Astrocyte of the hippocampus (primary cell): ENCODE data around the gene IFT22.
"Not testable (repeated sequence)": the region's sequence is repeated elsewhere in the genome, so short reads cannot be mapped to it uniquely, and the experiment has no call there.

Experiments used
- DNase-seq: peaks from one replicate; pipeline ENCODE4 v3.0.0; 2011; ENCODE audit warnings: low read depth, low spot score

IFT22 gene

DNA sequence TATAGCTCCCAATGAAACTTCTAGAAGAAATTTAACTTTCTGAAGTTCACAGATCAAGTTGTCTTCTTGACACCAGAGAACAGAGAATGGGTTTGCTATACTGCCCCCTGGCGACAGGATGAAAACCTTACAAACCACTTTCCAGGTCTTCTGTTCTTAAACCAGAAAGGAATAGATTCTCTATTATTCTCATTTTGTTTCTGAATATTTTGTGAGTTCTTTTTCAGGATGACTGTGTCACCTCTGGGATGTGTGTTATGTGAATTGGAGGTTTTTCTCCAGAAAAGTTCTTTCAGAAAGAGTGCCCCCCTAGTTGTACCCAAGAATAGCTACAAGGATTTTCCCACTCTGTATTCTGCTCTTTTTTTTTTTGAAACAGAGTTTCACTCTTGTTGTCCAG is 6.3 kb downstream of the IFT22 start:
- DNase-seq: peak; percentile 58

DNA sequence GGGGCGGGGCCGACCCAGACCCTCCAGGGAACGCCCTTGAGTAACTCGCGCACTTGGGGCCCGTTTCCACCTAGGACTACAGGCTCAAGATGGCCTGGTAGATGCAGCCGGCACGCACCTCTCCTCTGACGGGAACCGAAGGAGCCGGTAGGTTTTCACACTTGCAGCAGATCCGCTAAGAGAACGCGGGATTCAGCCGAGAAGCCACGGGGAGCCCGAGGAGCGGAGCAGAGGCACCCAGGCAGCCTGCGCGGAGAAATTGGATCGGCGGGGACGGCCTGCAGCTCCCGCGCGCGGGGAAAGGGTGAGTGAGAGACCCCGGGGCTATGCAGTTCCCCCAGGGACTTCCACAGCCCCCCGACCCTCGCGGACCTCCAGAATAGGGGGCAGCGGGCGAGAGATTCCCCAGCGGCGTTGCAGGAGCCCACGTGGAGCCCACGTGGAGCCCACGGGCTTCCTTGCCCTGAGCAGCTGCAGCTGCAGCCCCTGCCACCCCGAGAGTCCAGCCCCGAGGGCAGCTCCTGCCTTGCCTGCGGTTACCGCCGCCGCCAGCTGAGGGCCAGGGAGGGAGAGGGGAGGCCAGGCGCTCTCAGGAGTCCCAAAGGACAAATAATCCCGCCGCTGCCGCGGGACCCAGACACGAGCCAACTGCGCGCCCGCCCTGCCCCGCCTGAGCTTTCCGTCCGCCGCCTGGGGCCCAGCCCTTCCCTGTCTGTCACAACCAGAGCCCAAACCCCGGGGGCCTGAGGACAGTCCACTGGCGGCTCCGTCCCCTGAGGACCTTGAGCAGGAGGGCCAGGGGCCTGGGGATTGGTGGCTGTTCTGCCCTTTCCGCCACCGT is 13.1 kb downstream of the IFT22 start:
- DNase-seq: peak; percentile 62

DNA sequence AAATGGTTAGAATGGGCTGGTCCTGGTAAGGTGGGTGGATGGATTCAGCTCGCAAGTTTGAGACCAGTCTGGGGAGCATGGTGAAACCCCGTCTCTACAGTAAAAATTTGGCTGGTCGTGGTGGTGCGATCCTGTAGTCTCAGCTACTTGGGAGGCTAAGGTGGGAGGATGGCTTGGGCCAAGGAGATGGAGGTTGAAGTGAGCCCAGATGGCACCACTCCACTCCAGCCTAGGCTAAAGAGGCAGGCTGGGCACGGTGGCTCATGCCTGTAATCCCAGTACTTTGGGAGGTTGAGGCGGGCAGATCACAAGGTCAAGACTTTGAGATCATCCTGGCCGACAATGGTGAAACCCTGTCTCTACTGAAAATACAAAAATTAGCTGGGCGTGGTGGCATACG is 15.3 kb downstream of the IFT22 start:
- no peak for DNase-seq

DNA sequence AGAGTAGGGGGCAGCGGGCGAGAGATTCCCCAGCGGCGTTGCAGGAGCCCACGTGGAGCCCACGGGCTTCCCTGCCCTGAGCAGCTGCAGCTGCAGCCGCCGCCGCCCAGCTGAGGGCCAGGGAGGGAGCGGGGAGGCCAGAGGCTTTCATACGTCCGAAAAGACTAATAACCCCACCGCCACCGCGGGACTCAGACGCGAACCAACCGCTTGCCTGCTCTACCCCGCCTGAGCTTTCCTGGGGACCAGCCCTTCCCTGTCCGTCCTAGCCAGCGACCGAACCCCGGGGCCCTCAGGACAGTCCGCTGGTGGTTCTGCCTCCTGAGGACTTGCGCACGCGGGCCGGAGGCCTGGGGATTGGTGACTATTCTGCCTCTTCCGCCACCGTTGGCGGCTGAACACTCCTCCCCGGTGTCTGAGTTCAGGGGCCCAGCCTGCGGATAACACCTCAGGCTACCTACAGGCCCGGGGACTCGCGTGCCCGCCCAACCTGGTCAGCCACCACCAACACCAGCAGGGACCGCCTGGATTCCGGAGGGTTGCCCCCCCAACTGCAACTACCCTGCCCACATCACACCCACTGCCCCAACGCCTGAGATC is 18.4 kb downstream of the IFT22 start:
- peak; percentile 7 for DNase-seq

DNA sequence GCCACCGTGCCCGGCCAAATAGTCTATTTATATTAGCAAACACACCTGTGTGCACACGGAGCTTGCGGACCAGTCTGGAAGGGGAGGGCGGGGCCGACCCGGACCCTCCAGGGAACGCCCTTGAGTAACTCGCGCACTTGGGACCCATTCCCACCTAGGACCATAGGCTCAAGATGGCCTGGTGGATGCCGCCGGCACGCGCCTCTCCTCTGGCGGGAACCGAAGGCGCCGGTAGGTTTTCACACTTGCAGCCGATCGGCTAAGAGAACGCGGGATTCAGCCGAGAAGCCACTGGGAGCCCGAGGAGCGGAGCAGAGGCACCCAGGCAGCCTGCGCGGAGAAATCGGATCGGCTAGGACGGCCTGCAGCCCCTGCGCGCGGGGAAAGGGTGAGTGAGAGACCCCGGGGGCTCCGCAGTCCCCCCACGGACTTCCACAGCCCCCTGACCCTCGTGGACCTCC is 18.9 kb downstream of the IFT22 start:
- DNase-seq: peak; percentile 17

DNA sequence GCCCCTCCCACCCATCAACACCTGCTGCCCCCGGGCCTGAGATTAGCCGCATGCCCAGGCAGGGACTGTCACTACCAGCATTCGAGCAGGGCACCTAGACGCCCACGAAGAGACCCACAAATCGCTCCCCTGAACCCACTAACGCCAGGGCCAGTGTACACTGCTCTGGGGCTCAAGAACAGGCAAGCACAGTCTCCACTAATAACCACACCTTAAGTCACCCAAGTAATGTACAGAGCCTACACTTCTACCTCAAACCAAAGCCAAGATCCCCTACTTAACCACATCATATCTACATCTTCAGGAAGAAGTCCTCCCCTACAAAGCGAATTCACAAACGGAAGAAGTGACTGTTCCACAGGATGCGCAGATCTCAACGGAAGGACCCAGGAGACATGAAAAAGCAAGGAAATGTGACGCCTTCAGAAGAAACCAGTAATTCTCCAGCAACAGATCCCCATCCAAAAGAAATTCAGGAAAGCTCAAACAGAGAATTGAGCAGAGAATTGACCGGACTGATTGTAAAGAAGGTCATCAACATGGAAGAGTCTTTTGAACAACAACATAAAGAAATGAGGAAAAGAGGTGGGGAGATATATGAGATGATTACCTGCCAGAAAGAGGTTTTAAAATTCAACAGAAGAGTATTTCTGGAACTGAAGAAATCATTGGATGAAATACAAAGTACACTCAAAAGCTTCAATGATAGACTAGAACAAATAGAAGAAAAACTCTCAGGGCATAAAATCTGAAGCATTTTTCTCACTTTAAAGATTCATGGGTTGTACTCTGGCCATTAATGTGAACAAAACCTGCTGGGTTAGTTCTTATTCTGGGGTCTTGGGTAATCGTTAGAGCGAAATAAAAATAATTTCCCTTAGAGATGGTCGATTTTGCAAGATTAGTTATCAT is 20.9 kb downstream of the IFT22 start:
- DNase-seq: no peak

DNA sequence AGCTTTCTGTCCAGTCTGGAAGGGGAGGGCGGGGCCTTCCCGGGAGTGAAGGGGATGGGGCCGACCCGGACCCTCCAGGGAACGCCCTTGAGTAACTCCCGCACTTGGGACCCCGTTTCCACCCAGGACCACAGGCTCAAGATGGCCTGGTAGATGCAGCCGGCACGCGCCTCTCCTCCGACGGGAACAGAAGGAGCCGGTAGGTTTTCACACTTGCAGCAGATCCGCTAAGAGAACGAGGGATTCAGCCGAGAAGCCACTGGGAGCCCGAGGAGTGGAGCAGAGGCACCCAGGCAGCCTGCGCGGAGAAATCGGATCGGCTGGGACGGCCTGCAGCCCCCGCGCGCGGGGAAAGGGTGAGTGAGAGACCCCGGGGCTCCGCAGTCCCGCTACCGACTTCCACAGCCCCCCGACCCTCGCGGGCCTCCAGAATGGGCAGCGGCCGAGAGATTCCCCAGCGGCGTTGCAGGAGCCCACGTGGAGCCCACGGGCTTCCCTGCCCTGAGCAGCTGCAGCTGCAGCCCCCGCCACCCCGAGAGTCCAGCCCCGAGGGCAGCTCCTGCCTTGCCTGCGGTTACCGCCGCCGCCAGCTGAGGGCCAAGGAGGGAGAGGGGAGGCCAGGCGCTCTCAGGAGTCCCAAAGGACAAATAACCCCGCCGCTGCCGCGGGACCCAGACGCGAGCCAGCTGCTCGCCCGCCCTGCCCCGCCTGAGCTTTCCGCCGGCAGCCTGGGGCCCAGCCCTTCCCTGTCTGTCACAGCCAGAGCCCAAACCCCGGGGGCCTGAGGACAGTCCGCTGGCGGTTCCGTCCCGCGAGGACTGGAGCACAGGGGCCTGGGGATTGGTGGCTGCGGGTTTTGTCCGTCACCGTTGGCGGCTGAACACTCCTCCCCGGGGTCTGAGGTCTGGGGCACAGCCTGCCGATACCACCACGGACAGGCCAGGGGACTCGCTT is 21.8 kb downstream of the IFT22 start:
- DNase-seq: no peak

DNA sequence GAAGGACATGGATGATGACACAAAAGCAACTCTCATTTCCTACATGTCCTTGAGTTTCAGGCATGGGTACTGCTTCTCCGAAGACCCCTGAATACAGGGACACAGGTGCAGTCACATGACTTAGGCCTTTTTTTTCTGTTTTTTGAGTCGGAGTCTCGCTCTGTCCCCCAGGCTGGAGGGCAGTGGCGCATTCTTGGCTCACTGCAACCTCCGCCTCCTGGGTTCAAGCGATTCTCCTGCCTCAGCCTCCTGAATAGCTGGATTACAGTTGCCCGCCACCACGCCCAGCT is 26.8 kb downstream of the IFT22 start:
- DNase-seq: no peak

DNA sequence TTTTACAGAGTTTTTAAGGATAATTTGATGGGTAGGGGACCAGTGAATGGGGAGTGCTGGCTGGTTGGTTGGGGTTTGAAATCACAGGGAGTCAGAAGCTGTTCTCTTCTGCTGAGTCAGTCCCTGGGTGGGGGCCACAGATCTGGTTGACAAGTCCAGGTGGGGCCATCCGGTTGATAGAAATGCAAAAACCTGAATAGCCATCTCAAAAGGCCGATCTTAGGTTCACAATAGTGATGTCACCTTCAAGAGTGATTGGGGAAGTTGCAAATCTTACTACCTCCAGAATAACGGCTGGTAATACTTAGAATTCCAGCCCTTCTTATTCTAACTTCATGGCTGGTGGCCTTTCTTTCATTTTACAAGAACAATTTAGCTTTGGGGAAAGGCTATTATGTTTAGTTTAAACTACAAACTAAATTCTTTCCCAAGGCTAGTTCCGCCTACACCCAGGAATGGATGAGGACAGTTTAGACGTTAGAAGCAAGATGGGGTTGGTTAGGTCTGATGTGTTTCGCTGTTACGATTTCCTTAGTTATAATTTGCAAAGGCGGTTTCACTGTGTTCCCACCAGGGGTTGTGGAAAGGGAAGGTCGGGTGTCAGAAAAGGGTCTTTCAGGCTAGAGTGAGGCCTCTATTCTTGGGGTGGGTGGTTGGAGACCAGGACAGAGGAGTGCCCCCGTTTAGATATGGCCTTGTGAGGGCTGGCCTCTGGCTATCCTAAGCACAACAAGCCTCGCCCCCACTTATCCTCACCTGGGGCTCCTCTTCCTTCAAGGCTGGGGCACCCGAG is 27.4 kb downstream of the IFT22 start:
- no peak for DNase-seq

DNA sequence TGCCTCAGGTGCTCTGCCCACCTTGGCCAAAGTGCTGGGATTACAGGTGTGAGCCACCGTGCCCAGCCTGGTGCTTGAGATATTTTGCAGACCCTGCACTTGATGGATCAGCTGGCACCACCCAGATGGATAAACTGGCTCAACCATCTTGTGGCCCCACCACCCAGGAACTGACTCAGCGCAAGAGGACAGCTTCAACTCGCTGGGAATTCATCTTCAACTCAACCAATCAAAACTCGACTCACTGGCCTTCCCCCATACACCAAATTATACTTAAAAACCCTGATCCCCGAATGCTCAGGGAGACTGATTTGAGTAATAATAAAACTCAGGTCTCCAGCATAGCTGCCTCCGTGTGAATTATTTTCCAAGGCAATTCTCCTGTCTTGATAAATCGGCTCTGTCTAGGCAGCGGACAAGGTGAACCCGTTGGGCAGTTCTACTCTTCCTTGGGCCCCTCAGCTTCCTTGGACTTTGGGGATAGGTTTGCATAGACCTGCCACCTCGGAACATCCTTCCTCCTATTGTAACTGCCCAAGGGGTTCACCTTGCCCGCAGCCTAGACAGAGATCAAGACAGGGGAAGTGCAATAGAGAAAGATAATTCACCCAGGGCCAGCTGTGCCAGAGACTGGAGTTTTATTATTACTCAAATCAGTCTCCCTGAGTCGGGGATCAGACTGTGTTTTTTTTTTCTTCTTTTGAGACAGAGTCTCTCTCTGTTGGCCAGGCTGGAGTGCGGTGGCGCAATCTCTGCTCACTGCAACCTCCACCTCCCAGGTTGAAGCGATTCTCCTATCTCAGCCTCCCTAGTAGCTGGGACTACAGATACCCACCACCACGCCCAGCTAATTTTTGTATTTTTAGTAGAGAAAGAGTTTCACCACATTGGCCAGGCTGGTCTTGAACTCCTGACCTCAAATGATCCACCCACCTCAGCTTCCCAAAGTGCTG is 28.3 kb downstream of the IFT22 start:
- DNase-seq: not testable (repeated sequence)

DNA sequence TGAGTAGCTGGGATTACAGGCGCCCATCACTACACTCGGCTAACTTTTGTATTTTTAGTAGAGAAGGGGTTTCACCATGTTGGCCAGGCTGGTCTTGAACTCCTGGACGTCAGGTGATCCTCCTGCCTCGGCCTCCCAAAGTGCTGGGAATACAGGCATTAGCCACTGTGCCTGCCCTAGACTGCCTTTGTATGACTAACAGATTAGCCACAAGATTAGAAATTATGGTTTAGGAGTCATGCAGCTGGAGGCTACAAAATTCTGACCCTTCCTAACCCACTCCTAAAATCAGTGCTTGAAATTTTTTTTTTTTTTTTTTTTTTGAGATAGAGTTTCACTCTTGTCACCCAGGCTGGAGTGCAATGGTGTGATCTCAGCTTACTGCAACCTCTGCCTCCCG is 29.0 kb downstream of the IFT22 start:
- not testable (repeated sequence) for DNase-seq

DNA sequence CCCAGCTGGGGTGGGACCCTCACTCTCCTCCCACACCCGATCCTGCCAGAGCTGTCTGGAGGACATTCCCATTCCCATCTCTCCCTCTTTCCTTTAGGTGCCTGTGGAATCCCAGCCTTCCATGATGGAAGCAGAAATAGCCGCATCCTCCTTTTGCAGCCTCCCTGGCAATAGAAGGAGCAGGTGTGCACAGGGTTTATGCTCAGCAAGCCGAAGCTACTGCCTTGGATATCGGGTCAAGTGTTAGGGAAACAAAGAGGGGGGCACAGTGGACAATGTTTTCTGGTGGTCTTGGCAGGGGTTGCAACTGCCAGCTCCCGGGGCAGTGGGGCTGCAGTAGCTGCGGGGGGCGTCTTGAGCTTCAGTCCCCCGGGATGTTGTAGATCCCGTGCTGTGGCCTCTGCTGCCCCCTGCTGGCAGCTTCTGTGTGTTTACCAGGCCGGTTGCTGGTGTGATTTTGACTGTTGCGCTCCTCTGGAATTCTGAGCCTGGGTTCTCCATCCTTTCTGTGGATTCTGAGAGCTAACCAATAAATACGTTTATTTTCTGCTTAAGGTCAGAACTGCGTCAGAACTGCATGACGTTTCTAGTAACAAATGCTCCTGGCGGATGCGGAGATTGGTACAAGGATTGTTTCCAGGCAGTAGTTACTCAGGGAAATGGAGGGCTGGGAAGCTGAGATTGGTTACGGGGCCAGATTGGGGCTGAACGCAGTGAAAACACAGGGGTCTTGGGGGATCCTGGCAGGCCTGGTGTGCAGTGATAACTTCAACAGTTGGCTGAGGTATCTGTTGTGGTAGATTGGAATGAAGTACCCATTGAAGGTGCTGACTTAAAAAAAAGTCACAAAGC is 31.2 kb downstream of the IFT22 start:
- DNase-seq: peak; percentile 45

DNA sequence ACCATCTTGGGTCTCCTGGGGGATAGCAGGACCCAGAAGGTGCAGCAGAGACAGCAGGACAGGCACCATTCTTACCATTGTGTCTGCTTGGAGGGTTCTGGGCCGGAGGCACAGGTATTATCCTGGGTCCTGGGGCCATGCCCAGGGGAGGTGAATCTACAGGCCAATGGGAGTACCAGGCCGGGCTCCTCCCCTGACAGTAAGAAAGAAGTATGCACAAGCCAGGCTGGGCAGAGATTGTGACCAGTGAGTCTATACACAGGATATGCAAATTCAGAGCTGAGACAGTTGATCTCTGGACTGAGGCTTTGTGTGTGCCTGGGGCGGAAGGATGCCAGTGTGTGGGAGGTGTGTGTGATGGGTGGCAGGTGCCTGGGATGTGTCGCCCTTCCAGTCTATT is 31.9 kb downstream of the IFT22 start:
- DNase-seq: not testable (repeated sequence)

DNA sequence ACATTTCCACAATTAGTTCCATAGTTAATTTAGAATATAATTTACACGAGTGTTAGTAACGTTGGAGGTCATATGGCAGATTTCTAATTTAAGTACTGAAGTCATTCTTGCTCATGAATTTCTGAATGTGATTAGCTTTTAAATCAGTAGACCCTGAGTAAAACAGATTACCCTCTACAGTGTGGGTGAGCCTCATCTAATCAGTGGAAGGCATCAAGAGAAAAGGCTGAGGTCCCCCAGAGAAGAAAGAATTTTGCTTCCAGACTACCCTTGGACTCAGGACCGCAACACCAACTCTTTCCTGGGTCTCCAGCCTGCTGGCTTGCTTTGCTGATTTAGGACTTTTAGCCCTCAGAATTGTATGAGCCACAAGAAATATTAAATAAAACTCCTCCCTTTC is 33.2 kb downstream of the IFT22 start:
- no peak for DNase-seq

DNA sequence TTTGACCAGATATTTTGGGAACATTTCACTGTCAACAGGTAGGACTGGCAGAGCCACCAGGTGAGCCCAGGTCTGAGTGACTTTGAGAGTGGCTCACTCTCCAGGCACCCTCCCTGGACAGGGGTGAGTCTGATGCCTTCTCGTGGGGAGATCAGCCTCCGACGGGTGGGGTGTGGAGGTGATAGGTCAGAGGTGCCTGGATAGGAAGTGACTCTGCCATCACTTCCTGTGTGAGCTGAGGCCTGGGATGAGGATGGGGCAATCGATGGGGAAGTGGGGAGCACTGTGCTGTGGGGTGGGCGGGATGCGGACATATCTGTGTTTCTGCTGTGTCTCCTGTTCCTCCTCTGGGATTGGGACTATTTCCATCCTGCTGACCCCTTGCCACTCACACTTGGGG is 34.6 kb downstream of the IFT22 start:
- no peak for DNase-seq

DNA sequence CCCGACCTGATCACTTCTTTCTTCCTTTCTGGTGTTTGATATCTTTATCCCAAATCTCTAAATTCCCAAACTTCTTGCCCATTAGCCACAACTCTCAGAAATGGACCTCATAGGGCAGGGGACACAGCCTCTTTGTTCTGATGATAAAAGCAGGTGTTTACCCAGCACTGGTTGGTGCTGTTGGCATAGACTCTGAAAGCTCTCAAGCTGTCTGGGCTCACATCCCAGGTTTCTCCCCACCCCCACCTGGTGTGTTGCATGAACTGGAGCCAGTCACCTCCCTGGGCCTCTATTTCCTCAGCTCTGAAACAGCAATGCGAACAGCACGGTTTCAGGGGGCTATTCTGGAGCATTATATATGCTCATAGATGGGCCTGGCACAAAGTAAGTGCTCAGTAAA is 35.7 kb downstream of the IFT22 start:
- DNase-seq: peak; percentile 48

DNA sequence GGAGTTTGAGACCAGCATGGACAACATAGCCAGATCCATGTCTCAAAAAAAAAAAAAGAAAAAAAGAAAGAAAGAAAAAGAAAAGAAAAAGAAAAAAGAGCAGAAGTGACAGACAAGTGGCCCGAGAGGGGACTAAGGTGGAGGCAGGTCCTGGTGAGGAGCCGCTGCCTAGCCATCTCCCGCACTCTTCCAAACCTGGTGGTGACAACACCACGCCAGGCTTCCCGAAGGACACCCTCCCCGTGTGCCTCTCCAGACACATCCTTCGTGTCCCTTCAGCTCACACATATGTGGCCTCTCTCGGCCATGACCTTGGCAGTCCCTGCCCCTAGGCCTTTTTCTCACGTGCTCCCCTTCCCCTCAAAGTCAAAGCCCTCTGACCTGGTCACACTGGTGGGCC is 36.4 kb downstream of the IFT22 start:
- no peak for DNase-seq

DNA sequence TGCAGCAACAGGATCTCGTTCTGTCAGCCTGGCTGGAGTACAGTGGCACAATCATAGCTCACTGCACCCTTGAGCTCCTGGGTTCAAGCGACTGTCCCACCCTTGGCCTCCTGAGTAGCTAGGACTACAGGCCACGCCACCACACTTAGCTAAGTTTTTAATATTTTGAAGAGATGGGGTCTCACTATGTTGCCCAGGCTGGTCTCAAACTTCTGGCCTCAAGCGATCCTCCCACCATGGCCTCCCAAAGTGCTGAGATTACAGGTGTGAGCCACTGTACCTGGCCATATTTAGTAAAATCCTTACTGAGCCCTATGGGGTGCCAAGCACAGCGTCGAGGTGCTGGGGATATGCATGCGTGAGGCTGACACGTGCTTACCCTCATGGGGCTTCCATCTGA is 40.7 kb downstream of the IFT22 start:
- not testable (repeated sequence) for DNase-seq
